C4-2B (cell line): ENCODE data around the gene PHF2.

Source experiments
- CTCF ChIP-seq: fragments of 450-650 bp; conservative IDR thresholded peaks from 2 replicates; pipeline ENCODE4 v1.5.1; 2017; ENCODE audit warnings: mild to moderate bottlenecking
- ZFX ChIP-seq: fragments of 450-650 bp; IDR thresholded peaks from 2 replicates; pipeline ENCODE4 v1.6.1; 2017

- TF ChIP-seq CTCF: no peak
- no peak for TF ChIP-seq ZFX
These were observed 40.2 kb upstream of the PHF2 start for GRCh38 chr9:93536167-93536566.
